ENCODE data around the gene MCEMP1. TPM values are rescaled to one million over a fixed set of nuclear protein-coding genes. Genes with fewer than 3 reads are reported as not detected.

MCEMP1 gene
- total and polyA plus RNA-seq, 7 donors, result 0.18 to 0.54 (median 0.28) TPM; not detected in 1

- Histone ChIP-seq H3K4me3 (peak overlapping the region; percentile 38), H3K9me3 (no peaks in the 10 kb centered on the region), H3K4me1 (peaks cover 4% of the 10 kb centered on the region), H3K27me3 (ENCODE audit: insufficient read depth in 3 of 3, low read length in 2 of 3) (no peaks in the 10 kb centered on the region), H3K27ac (peak overlapping the region; percentile 79), H3K36me3 (ENCODE audit: insufficient read depth in 1 of 2, low read depth in 1 of 2) (no peaks in the 10 kb centered on the region)
- DNase-seq, result peak; percentile 83 to 90
- peak; percentile 99 for TF ChIP-seq CTCF (IDR thresholded peaks at IDR 0.05)
- WGBS, 3 donors, result 3 to 6% (median 4%) methylated on average over 28 of the region's 28 CpGs
- intact Hi-C loops (cut with DNase I), result loop anchor here in 1 of 2 donors (1.0 kb wide), 1 partner anchor 28 kb away; the partner anchor contains the start of gene TRAPPC5
- peak; percentile 98 to 100 (median 100) for ATAC-seq
Measured at GRCh38 chr19:7652061-7652641, 24.7 kb upstream of the MCEMP1 start.

DNA sequence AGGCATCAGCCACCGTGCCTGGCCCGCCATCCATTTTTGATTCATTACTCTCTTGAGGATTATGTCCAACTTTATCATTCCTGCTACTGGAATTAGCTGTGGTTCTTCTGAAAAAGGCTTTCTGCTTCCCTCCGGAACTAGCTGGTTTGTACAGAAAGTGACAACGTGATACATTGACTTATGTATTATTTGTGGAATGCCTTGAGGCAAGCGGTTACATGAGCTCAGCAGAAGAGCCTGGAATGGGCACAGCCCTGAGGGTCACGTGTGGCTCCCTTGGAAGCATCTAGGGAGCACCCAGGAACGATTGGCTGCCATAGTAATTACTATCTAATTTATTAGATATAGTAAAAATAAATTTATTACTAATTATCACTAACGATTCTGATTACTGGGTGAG, 22.5 kb upstream of the MCEMP1 start:
- Histone ChIP-seq H3K27me3 (ENCODE audit: insufficient read depth in 3 of 3, low read length in 2 of 3) (no peaks in the 10 kb centered on the region), H3K4me3 (no peak overlapping the region), H3K27ac (no peak overlapping the region), H3K36me3 (ENCODE audit: insufficient read depth in 1 of 2, low read depth in 1 of 2) (no peaks in the 10 kb centered on the region), H3K4me1 (peaks cover 4% of the 10 kb centered on the region), H3K9me3 (no peaks in the 10 kb centered on the region)
- DNase-seq, result no peak
- ATAC-seq, result no peak
- TF ChIP-seq CTCF (IDR thresholded peaks at IDR 0.05), result no peak
- 42 to 46% (median 42%) methylated on average over 8 of the region's 8 CpGs for WGBS, 3 donors
- intact Hi-C loops (cut with DNase I), result no loop called here

GRCh38 chr19:7655581-7655980, 21.3 kb upstream of the MCEMP1 start:
- WGBS, 3 donors, result 68 to 70% (median 70%) methylated on average over 8 of the region's 8 CpGs
- Histone ChIP-seq H3K9me3 (no peaks in the 10 kb centered on the region), H3K27ac (no peak overlapping the region), H3K36me3 (ENCODE audit: insufficient read depth in 1 of 2, low read depth in 1 of 2) (no peaks in the 10 kb centered on the region), H3K4me3 (no peak overlapping the region), H3K4me1 (peaks cover 4% of the 10 kb centered on the region), H3K27me3 (ENCODE audit: insufficient read depth in 3 of 3, low read length in 2 of 3) (no peaks in the 10 kb centered on the region)
- intact Hi-C loops (cut with DNase I), result no loop called here
- DNase-seq, result no peak
- TF ChIP-seq CTCF (IDR thresholded peaks at IDR 0.05), result no peak
- no peak for ATAC-seq

- H3K27ac ChIP-seq, result no peak overlapping the region
- H3K4me3 ChIP-seq, result no peak overlapping the region
- no peaks in the 10 kb centered on the region for H3K36me3 ChIP-seq (ENCODE audit: insufficient read depth in 1 of 2, low read depth in 1 of 2)
- TF ChIP-seq CTCF (IDR thresholded peaks at IDR 0.05), result no peak
- DNase-seq (peak in 1 of 2 donors; percentile 19), ATAC-seq (no peak)
- peaks cover 3% of the 10 kb centered on the region for H3K4me1 ChIP-seq
- H3K27me3 ChIP-seq (ENCODE audit: insufficient read depth in 3 of 3, low read length in 2 of 3), result no peaks in the 10 kb centered on the region
- H3K9me3 ChIP-seq, result no peaks in the 10 kb centered on the region
- 30 to 43% (median 36%) methylated on average over 14 of the region's 14 CpGs for WGBS, 3 donors
- intact Hi-C loops (cut with DNase I), result no loop called here
Measured at GRCh38 chr19:7657131-7657751, 19.6 kb upstream of the MCEMP1 start.

All from psoas muscle (tissue), 8 donors.